Astrocyte (in vitro differentiated cells and primary cell): ENCODE results near the gene HNF4A.

ENCODE experiments used
- EZH2 ChIP-seq: IDR thresholded peaks from 2 replicates; pipeline ENCODE4 v1.6.1; 2012; ENCODE audit warnings: mild to moderate bottlenecking, low read length, inconsistent platforms; ENCODE audit not compliant: insufficient read depth
- TF ChIP-seq, protein P1 (sequence below): IDR thresholded peaks from 2 replicates; pipeline ENCODE4 v1.5.1; 2011; ENCODE audit warnings: low read depth, mild to moderate bottlenecking, inconsistent platforms, low read length, moderate library complexity; ENCODE audit not compliant: insufficient read depth

DNA sequence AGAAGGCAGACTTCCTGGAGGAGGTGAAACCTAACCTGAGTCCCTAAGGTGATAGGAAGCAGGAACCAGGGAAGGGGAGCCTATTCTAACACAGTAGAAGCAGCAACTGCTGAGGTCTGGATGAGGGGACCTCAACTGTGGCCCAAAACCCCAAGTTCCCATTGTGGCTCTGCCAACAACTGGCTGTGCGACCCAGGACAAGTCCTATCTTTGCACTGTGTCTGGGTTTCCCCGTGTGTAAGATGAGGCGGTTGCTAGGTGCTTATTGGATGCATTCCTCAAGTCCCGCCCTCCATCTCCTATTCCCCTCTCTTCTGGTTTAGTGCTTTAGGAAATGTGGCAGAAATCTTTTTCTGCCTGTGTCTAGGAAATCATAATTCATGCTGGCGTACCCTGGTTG, 68.0 kb downstream of the HNF4A start:
- TF ChIP-seq, protein P1, sequence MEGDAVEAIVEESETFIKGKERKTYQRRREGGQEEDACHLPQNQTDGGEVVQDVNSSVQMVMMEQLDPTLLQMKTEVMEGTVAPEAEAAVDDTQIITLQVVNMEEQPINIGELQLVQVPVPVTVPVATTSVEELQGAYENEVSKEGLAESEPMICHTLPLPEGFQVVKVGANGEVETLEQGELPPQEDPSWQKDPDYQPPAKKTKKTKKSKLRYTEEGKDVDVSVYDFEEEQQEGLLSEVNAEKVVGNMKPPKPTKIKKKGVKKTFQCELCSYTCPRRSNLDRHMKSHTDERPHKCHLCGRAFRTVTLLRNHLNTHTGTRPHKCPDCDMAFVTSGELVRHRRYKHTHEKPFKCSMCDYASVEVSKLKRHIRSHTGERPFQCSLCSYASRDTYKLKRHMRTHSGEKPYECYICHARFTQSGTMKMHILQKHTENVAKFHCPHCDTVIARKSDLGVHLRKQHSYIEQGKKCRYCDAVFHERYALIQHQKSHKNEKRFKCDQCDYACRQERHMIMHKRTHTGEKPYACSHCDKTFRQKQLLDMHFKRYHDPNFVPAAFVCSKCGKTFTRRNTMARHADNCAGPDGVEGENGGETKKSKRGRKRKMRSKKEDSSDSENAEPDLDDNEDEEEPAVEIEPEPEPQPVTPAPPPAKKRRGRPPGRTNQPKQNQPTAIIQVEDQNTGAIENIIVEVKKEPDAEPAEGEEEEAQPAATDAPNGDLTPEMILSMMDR, result no peak
- no peak for TF ChIP-seq EZH2
